HG03175 (cell line): ENCODE results near the gene DENND11.
A peak's percentile ranks its signal among the peaks of the same experiment; 100 is the strongest.

Source experiments
- ATAC-seq: cut with Tn5 transposase; IDR thresholded peaks from one replicate; pipeline ENCODE4 v1.9.1; 2021; ENCODE audit warnings: mild to moderate bottlenecking, moderate library complexity; ENCODE audit not compliant: unreplicated experiment

The DENND11 gene, protein sequence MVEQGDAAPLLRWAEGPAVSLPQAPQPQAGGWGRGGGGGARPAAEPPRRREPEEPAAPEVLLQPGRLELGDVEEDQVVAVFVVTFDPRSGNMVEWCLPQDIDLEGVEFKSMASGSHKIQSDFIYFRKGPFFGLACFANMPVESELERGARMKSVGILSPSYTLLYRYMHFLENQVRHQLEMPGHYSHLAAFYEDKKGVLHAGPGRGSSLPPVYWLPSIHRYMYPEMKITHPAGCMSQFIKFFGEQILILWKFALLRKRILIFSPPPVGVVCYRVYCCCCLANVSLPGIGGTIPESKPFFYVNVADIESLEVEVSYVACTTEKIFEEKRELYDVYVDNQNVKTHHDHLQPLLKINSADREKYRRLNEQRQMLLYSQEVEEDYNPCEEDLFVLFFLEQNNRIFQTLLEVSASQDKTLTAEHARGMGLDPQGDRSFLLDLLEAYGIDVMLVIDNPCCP

DNA sequence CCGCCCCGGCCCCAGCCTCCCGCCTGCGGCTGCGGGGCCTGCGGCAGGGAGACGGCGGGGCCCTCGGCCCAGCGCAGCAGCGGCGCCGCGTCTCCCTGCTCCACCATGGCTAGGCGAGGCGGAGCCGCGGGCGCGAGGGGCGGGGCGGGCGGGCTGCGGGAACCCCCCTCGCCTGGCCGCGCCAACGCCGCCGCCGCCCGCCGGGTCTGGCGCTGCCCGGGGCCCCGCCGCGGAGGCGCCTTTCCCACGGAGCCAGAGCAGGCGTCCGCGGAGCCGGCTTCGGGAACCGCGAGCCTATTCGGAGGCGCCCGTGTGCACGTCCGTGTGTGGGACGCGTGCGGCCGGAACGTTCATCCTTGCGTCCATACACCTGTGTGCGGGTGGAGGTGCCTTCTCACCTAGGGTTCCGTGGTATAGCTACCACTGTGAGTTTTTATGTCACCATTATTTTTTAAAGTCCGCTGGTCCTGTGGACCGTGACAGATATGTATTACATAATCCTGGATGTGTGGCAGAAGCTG is at the start of gene DENND11:
DENND11 (minus strand) TSS at position 120 of the 521 bp plus-strand sequence; CDS start at position 107, 13 bp downstream.
- ATAC-seq = peak; percentile 71

DNA sequence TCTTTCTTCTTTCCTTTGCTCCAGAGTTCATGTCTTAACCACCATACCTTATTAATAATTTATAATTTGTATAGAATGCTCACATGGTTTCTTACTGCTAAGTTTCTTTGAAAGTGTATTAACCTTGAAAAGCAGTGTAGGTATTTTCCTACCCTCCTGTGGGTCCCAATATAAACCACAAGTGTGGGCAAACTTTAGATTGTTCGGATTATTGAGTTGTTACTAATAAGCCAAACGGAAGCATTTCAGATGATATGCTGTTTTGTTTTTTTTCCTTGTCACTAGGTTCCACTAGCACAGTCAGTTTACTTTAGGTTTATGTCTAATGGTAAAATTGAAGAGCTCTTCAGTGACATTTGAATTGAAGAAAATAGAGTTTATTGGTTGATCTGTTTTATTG is 46.4 kb upstream of the DENND11 start:
- no peak for ATAC-seq

DNA sequence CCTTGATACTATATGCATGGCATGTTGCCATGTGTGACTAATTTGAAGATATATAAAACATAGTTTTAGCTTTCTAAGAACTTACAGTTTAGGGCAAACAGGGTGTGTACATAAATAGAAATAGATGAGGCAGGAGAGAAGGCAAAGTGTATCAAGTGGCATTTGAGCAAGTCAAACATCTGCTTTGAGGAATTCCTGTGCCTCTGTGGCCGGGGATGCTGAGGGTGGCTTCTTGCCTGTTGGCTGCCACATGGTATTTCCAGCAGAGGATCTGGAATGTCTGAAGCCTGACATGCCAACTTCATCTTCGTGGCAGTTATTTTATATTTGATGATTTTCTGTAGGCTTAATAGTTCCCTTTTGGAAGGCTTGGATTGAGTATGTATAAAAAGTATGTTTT is 42.2 kb upstream of the DENND11 start:
- ATAC-seq = no peak

DNA sequence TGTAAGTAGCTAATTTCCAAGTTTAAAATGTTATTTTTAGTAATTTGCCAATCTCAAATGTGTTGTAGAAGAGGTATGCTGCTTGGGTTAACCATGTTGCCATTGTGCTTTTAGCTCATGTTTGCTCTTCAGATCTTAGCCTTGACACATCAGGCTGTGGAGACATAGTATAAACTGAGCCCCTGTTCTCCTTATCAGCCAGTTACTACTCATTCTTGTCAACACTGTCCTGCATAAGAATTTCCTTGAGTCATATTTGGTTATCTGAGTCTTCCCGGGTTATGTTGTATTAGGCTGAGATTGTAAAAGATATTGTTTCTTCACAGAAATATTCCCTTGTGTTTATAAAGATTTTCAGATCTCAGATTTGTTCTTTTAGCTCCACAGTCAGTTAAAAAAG is 40.3 kb upstream of the DENND11 start:
- ATAC-seq = no peak

DNA sequence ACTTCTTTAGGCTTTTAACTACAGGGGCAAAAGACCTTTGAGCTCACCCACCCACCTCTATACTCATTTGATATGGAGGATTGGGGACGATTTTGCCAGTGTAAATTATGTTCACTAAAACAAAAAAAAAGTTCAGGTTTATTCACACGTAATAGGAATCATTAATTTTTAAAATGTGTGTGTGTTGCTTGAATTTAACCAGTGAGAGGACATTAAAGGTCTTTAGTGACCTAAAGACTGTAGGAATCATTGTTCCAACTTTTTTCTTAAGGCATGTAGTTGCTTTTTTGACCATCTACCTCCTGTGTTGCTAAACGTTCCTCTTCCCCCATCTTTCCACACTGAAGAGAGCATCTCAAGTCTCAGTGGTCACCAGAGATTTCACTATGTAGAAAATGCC is 37.3 kb upstream of the DENND11 start:
- no peak for ATAC-seq

DNA sequence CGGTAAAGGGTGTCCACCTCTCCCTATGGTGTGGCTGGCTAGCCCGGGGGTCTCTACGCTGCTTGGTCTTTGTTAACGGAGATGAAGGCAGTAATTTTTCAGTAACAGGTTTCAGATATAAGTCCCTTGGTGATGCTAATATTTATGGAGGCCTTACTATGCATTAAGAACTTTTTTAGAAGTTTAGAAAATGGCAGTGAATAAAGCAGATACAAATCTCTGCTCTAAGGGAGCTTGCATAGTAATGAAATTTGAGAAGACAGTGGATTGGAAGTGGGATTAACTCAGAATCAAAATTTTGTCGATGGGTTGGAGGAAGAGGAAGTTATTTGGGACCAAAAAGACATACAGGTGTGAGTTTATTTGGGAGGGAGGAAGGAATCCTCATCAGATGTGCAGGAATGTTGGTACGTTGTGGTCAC is 36.6 kb upstream of the DENND11 start:
- ATAC-seq = no peak

DNA sequence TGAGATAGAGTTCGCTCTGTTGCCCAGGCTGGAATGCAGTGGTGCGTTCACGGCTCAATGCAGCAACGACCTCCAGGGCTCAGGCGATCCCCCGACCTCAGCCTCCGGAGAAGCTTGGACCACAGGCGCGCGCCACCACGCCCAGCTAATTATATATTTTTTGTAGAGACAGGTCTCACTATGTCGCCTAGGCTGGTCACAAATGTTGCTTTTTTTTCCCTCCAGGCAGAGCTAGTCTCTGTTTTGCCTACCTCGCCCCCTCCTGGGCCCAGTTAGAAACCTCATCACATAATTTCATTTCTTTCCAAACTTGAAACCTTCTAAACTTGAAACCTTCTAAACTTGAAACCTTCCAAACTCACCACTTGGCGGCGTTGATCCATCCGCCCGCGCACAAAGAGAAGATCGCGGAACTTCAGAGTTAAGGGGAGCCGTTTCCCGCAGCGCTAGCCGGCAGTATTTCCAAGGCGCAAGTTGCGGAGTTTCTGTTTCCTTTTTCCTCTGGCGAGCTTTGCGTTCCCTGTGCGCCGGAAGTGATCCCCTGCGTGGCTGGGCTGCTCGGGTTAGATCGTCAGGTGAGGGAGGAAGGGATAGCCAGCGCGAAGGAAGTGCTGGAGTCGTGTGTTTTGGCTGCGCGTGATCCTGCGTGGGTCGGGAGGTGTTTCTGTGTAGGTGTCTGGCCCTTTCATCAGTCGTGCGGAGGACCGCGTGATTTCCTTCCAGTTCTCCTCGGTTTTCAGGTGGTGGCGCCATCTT is 36.0 kb upstream of the DENND11 start, which contains the start of gene SSBP1:
SSBP1 (plus strand) TSS at position 523 of the 756 bp plus-strand sequence. CDS start 809 bp downstream, outside the sequence.
- peak; percentile 89 for ATAC-seq

DNA sequence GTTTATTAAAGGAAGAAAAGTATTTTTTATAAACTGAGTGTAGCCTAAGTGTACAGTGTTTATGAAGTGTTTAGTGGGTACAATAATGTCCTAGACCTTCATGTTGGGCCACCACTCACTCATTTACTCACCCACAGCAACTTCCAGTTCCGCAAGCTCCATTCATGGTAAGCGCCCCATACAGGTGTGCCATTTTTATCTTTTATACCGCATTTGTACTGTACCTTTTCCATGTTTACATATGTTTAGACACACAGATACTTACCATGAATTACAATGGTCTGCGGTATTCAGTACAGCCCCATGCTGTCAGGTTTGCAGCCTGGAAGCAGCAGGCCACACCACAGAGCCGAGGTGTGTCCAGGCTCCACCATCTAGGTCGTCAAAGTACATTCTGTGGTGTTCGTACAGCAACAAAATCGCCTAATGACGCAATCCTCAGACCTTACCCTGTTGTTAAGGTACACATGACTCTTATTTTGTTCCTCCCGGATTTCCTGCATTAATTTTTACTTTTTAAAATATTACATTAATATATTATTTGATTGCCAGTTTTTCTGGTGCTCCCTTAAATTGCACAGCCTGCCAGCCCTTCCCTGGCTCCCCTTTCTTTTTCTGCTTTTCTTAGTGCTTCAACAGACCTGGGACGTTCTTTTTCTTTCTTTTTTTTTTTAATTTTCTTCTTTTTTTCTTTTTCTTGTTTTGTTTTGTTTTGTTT is 35.3 kb upstream of the DENND11 start:
- ATAC-seq = no peak

DNA sequence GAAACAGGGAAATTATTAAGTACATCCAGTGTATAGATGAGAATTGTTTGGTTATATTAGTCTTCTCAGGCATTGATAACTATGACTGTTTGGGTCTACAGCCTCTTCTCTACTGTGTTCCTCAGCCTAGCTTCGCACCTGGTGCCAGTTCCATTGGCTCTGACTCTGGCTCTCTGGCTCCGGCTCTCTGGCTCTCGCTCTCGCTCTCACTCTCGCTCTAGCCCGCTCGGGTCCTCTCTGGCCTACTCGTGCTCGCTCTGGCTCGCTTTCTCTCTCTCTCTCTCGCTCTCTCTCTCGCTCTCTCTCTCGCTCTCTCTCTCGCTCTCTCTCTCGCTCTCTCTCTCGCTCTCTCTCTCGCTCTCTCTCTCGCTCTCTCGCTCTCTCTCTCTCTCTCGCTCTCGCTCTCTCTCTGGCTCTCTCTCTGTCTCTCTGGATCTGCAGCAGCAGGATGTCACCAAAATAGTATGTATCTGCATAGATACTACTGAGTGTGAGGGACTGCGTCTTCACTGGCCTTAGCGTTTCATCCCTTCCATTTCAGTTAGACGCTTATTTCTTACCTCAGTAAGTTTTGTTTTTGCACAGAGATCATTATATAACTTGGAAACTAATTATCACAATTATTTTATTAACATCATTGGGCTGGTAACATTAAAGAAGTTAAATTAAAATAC is 29.6 kb upstream of the DENND11 start:
- ATAC-seq = no peak

DNA sequence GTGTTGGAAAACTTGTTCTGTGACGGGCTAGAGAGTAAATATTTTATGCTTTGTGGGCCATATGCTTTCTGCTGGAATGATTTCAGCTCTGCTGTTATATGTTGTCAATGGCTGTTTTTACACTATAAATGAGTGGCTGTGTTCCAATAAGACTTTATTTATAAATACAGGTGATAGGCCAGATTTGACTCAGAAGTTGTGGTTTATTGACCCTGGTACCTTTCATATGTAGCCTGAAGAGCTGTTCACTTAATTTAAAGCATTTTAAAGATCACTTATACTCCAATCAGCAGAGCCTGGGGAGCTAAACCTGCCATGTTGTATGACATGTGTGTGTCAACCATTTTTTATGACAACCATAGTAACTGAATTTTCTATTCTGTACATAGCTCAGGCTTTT is 27.1 kb upstream of the DENND11 start:
- no peak for ATAC-seq

DNA sequence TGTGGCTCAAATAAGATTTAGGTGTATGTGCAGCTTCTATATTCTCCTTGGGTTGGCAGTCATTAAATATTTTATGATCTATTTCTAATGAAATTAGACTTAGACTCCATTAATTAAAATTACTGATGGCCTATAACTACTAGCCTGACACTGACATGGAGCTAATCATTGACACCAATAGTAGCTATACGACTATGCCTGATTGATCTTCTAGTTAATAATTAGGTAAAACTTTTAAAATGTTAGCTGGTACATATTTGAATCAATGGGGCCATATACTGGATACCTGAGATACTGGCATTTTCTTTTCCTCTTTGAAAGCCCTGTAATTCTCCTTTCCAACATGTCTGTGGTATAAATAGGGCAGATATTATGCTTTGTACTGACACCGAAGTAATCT is 20.6 kb upstream of the DENND11 start:
- ATAC-seq = peak; percentile 85

DNA sequence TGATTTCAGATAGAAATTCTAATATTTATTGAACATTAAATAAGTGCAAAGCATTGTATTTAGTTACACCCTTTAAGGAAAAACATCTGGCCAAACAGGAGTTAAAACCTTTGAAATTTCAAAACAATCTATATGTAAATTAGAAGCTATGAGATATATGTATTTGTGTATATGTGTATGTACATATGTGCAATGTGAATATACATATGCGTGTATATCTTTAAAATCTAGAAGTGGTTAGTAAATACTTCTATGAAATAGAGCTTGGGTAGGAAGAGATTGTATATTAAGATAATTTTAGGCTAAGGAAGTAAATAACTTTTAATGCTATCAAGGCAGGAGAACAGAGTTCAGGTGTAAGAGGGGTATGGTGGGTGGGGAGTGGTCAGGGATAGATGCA is 15.5 kb upstream of the DENND11 start:
- ATAC-seq = no peak

DNA sequence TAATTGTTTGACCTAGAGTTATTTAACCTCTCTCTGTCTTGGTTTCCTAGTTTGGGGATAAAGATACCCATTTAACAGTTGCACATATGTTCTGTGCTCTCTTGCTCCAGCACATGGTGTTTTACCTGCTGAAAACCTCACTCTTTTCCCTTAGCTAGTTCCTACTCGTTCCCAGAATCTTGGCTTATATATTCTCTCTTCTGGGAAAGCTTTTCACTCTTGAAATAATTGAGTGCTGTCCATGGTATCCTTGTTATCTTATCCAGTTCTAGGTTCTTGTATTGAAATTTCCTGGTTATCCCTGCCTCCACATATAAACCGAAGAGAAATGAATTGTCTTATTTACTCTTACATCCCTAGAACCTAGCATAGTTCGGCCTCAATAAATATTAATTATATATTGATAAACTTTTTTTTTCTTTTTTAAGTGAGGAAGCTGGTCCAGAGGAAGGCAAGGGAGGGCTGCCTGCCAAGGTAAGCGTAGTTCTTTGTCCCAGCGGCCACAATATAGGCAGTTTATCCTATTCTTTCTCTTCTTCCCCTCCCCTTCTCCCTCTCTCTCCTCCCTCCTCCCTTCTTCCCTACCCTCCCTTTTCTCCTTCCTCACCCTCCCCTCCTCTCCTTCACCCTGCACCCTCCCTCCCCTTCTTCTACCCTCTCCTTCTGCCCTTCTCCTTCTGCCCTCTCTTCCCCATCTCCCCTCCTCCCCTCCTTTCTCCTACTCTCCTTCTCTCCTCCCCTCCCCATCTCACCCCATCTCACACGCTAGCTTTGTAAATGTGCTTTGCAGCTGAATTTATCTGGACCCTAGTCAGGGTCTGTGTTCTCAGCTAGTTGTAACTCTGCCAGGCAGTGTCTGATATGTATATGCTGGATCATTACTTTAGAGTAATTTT is 14.1 kb upstream of the DENND11 start:
- no peak for ATAC-seq

DNA sequence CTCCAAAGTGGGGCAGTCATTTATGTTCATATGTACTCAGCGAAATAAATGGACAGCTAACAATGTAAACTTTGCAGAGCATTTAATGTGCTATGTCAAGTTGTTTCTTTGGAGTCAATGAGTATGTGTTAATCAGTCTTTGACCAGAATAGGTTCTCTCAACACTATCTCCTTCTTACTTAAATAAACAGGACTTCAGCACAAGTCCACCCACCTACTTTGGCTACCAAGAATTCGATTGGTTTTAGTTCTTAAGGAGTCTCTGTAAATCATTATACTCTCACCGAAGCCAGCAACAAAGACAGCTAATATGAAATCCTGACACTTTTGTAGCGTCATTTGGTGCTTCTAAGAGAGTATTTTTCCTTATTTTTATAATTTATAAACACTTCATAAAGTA is 13.1 kb upstream of the DENND11 start:
- ATAC-seq = no peak

DNA sequence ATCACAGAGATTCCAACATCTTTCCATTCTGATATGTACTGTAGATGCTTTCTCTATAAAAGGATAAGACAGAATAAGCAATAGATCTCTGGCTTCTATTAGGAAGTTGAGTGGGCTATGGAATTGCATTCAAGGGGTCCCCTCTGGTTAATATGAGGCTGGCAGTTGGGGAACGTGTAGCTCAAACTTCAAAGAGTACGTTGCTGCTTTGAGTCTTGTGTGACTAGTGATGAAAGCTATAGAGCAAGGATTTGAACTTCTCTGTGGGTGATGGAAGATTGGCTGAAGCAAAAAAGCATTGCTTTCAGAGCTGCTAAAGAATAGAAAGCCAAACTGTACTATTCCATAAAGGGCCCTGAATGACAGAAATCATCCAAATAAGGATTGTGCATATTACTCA is 12.6 kb upstream of the DENND11 start:
- no peak for ATAC-seq

DNA sequence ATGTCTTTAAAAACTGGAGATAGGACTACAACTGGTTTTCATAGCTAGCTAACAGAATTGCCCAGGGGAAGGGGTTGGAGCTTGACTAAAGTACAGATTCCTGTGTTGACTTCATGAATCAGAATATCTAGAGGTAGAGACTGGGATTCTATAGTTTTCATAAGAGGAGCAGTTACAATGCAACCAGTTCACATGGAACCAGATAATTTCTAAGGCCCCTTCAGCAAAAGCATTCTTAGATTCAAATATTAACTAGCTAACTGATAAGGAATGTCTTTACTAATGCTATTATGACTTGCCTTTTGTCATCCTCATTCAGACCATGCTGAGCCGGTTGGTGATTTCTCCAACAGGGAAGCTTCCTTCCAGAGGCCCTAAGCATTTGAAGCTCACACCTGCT is 11.9 kb upstream of the DENND11 start:
- ATAC-seq = no peak

DNA sequence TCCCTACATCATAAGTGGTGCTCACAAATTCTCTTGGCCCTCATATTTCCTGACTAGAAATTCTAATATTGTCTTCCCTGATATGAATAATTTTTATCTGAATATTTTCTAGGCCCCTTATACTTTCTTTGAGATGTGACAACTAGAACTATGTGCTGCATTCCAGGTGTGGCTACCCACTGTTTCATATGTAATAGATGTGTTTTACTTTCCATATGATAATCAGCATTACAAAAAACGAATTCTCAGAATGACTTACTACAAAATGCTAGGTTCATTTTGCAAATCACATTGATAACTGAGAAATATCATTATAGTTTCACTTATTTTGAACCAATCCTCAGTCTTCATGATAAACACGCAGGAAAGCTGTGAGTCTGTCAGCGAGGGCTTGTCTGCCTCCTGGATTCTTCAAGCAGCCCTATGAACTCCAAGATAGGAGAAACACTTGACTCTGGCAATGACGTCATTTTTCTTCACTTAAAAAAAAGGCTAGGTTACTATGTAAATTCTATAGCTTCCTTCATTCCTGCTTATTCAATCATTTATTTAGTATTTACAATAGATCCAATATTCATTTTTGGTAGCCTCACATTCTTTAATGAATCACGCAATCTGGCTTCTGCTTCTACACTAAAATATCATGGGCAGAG is 10.8 kb upstream of the DENND11 start:
- no peak for ATAC-seq

DNA sequence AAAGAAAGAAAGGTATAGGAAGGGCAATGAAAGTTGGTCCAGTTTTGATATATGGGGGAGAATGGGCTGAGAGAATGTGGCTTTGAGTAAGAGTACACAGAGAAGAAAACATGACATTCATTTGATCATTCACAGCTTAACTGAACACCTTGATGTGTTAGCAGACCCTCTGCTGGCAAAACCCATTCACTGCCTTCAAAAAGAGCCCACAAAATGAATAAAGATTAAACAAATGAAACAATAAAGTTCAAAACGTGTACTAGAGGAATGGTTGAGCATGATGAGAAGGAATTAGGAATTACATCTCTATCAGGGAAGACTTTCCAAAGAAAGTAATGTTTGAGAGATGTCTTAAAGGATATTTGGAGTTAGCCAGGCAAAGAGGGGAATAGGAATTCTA is 8.3 kb upstream of the DENND11 start:
- no peak for ATAC-seq

DNA sequence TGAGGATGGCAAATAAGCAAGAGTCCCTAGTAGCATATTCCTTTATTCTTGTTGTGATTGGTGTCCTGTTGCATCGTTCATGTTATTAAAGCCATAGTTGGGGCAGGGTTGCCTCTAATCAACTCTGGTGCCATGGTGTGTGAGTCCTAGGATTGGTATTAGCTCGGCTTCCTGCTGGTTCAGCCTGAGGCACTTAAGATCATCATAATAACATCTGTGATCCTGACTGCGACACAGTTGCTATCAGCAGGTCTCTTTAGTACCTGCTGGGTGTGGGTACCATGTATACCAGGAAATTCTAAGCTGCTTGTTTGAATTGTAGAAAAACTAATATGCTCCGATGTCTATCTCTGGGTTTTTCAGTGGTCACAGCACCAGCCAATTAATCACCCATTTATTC is 7.8 kb upstream of the DENND11 start:
- no peak for ATAC-seq
